C4-2B (cell line): ENCODE data around the gene BLNK.

ENCODE experiments used
- ZFX ChIP-seq: fragments of 450-650 bp; IDR thresholded peaks from 2 replicates; pipeline ENCODE4 v1.6.1; 2017
- TF ChIP-seq, protein P1 (sequence below): fragments of 450-650 bp; conservative IDR thresholded peaks from 2 replicates; pipeline ENCODE4 v1.5.1; 2017; ENCODE audit warnings: mild to moderate bottlenecking

- TF ChIP-seq, protein P1, sequence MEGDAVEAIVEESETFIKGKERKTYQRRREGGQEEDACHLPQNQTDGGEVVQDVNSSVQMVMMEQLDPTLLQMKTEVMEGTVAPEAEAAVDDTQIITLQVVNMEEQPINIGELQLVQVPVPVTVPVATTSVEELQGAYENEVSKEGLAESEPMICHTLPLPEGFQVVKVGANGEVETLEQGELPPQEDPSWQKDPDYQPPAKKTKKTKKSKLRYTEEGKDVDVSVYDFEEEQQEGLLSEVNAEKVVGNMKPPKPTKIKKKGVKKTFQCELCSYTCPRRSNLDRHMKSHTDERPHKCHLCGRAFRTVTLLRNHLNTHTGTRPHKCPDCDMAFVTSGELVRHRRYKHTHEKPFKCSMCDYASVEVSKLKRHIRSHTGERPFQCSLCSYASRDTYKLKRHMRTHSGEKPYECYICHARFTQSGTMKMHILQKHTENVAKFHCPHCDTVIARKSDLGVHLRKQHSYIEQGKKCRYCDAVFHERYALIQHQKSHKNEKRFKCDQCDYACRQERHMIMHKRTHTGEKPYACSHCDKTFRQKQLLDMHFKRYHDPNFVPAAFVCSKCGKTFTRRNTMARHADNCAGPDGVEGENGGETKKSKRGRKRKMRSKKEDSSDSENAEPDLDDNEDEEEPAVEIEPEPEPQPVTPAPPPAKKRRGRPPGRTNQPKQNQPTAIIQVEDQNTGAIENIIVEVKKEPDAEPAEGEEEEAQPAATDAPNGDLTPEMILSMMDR: no peak
- TF ChIP-seq ZFX: no peak
These were observed 13.4 kb downstream of the BLNK start for GRCh38 chr10:96257944-96258343.
